HFF-Myc (cell line): ENCODE data around the gene RNF114.

Experiments used
- DNase-seq: peaks from one replicate; pipeline ENCODE4 v3.0.0-alpha.2; 2011; ENCODE audit warnings: low read depth; ENCODE audit errors: extremely low read depth
- H3K4me3 ChIP-seq: replicated peaks from 2 replicates; pipeline ENCODE4 v1.5.1; 2011; ENCODE audit warnings: low read depth, mild to moderate bottlenecking, control low read depth, low read length
- CTCF ChIP-seq: IDR thresholded peaks from 2 replicates; pipeline ENCODE4 v1.5.1; 2012; ENCODE audit warnings: mild to moderate bottlenecking, low read depth, low read length, control low read depth; ENCODE audit errors: missing control alignments

The RNF114 gene

DNA sequence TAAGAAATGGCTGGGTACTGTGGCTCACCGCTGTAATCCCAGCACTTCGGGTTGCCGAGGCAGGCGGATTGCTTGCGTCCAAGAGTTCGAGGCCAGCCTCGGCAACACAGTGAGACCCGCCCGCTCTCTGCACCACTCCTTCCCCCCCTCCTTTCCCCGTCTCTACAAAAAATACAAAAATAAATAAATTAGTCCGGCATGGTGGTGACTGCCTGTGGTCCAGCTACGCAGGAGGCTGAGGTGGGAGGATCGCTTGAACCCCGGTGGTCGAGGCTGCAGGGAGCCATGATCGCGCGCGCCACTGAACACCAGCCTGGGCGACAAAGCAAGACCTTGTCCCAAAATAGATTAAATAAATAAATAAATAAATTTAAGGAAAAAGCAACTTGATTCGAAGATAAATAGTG, 448 bp upstream of the RNF114 start:
- peak overlapping the region; percentile 83 for H3K4me3 ChIP-seq
- TF ChIP-seq CTCF = no peak
- no peak for DNase-seq

- TF ChIP-seq CTCF = no peak
- DNase-seq = no peak
- H3K4me3 ChIP-seq = peak overlapping the region; percentile 83
These were observed 1.1 kb downstream of the RNF114 start for GRCh38 chr20:49937027-49937929.

GRCh38 chr20:49938173-49939163, 2.3 kb downstream of the RNF114 start:
- DNase-seq = no peak
- peak overlapping the region; percentile 83 for H3K4me3 ChIP-seq
- TF ChIP-seq CTCF = no peak

DNA sequence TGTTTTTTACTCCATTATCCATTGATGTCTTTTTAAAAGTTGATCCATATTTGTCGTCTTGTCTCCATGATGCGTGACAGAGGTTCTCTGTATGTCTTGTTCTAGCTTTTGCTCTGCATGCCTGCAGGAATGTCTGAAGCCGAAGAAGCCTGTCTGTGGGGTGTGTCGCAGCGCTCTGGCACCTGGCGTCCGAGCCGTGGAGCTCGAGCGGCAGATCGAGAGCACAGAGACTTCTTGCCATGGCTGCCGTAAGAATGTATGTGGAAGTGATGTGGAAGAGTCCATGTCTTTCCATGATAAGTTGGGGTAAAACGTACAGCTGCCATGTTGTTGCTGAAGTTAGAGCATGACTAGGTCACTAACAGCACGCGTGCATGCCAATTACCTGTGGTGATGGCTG, 5.3 kb downstream of the RNF114 start:
- TF ChIP-seq CTCF = no peak
- H3K4me3 ChIP-seq = no peak overlapping the region
- DNase-seq = no peak

GRCh38 chr20:49942303-49942702, 6.1 kb downstream of the RNF114 start:
- no peak for TF ChIP-seq CTCF
- no peak for DNase-seq
- no peak overlapping the region for H3K4me3 ChIP-seq

DNA sequence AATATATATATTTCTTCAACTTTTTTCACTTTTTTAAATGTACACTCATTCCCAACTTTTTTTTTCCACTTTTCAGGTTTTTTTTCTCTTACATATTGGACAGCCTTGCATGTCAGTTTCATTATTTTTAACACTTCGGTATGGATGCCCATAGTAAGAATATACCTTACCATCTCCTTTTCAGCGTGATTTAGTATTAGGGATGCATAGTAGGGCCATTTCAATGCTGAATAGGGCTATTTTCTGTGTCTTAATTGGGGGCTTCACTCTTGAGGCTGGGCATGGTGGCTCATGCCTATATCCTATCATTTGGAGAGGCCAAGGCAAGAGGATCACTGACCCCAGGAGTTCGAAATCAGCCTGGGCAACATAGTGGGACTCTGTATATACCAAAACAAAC, 6.7 kb downstream of the RNF114 start:
- no peak for DNase-seq
- TF ChIP-seq CTCF = no peak

More for the DNA sequence above, 6.7 kb downstream of the RNF114 start:
- H3K4me3 ChIP-seq = no peak overlapping the region
